K562 (cell line): ENCODE measurements around the gene MUC22. TPM values are rescaled to one million over a fixed set of nuclear protein-coding genes. Genes with fewer than 3 reads are reported as not detected.
A peak's percentile ranks its signal among the peaks of the same experiment; 100 is the strongest.

Experiments
- CTCFL ChIP-seq: IDR thresholded peaks from 2 replicates; pipeline ENCODE4 v1.6.1; 2011; ENCODE audit warnings: borderline replicate concordance, low read depth, mild to moderate bottlenecking, moderate library complexity, low read length; ENCODE audit not compliant: insufficient read depth, poor library complexity, severe bottlenecking
- DIDO1 ChIP-seq: fragments of 450-650 bp; IDR thresholded peaks from 2 replicates; pipeline ENCODE4 v1.6.1; 2016; ENCODE audit warnings: low read depth, missing biosample characterization, missing genetic modification characterization
- POLR2H ChIP-seq: IDR thresholded peaks from 2 replicates; pipeline ENCODE4 v1.6.1; 2016; ENCODE audit warnings: missing genetic modification characterization, low read depth, mild to moderate bottlenecking, control low read depth, missing compliant biosample characterization, moderate library complexity
- REST ChIP-seq, 2 experiments: fragments of 450-650 bp; formaldehyde crosslinking in 1 of 2; IDR thresholded peaks; 2 replicates each; pipeline versions ENCODE4 v1.4.0 to v1.6.1; 2014 to 2020; ENCODE audit warnings: mild to moderate bottlenecking in 2 of 2, borderline replicate concordance in 1 of 2, low read depth in 1 of 2
- ZKSCAN3 ChIP-seq: fragments of 250-450 bp; sonication (Bioruptor Pico); IDR thresholded peaks from 2 replicates; pipeline ENCODE4 v1.4.0; 2020
- polyA plus RNA-seq, 8 experiments: library from polyadenylated mRNA; depleted of rRNA in 4 of 8; stranded (reverse) in 5 of 8; unstranded in 3 of 8; fragments of >200 nt; fragmentation: Nextera tagmentation in 2 of 8; fragmentation: Illumina TruSeq in 1 of 8; extraction: Ambion mirVana in 2 of 8; extraction: Trizol in 1 of 8; gene quantifications; 2 replicates each; pipeline versions ENCODE4 v1.2.1 to v1.2.3, GENCODE V29; 2011 to 2014; ENCODE audit warnings: inconsistent platforms in 1 of 8, missing spikeins in 1 of 8
- total RNA-seq, 7 experiments: library from RNA; depleted of rRNA in 6 of 7; stranded (reverse); fragments of >200 nt in 6 of 7; fragmentation: Illumina TruSeq in 2 of 7; extraction: Trizol in 2 of 7; gene quantifications; 2 replicates each; pipeline versions ENCODE4 v1.2.1 to v1.2.3, GENCODE V29; 2011 to 2021; ENCODE audit warnings: low replicate concordance in 1 of 7

The MUC22 gene
- total and polyA plus RNA-seq, 9 of the 15 experiments (the other 6 are each of a cell fraction or from before 2014, with no cell fraction given) = 0.01 to 0.03 TPM; not detected in 7

- peak; percentile 61 for TF ChIP-seq CTCFL
- TF ChIP-seq POLR2H (tag) = no peak
- no peak for TF ChIP-seq ZKSCAN3 (CRISPR knock-in tag)
- TF ChIP-seq DIDO1 = 0 out of 2 replicates have a peak, but pooled peaks have one; percentile 14
- peak; percentile 29; the same call in 1 of the 2 replicates for TF ChIP-seq REST (IDR thresholded peaks at IDR 0.05; ENCODE audit: borderline replicate concordance)
- TF ChIP-seq REST (CRISPR knock-in tag; IDR thresholded peaks at IDR 0.05; ENCODE audit: low read depth) = no peak
- TF ChIP-seq, all 486 proteins: peak for 5
Observed at GRCh38 chr6:30974490-30975252, 35.6 kb upstream of the MUC22 start (continued).
